Measurements from ENCODE around the gene C2CD2.

DNA sequence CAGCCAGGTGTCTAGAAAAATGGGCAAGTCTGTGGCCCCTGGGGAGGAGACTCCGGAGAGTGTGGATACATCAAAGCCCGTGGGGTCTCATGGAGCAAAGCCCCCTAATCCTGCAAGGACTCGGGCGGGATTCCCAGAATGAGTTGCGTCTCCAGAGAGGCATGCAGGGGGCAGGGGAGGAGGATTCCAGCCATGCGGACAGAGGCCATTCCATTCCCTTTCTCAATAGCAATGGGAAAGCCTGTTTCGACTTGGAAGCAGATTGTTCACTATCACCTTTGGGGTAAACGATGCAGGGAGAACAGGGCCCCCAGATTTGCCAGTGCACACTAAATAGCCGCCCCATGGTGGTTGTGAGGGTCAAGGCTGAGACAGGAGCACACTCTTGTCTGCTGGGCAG lies 59.3 kb downstream of the C2CD2 start:
- TF ChIP-seq, protein P1, sequence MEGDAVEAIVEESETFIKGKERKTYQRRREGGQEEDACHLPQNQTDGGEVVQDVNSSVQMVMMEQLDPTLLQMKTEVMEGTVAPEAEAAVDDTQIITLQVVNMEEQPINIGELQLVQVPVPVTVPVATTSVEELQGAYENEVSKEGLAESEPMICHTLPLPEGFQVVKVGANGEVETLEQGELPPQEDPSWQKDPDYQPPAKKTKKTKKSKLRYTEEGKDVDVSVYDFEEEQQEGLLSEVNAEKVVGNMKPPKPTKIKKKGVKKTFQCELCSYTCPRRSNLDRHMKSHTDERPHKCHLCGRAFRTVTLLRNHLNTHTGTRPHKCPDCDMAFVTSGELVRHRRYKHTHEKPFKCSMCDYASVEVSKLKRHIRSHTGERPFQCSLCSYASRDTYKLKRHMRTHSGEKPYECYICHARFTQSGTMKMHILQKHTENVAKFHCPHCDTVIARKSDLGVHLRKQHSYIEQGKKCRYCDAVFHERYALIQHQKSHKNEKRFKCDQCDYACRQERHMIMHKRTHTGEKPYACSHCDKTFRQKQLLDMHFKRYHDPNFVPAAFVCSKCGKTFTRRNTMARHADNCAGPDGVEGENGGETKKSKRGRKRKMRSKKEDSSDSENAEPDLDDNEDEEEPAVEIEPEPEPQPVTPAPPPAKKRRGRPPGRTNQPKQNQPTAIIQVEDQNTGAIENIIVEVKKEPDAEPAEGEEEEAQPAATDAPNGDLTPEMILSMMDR (IDR thresholded peaks at IDR 0.05; ENCODE audit: poor library complexity) = no peak
- TF ChIP-seq EZH2phosphoT487 (IDR thresholded peaks at IDR 0.05; ENCODE audit: low read depth, severe bottlenecking, unreplicated experiment) = no peak
